Fibroblast of skin of abdomen (primary cell): ENCODE measurements around the gene SOSTDC1. TPM values are rescaled to one million over a fixed set of nuclear protein-coding genes. Genes with fewer than 3 reads are reported as not detected.
"Not testable (repeated sequence)": the region's sequence is repeated elsewhere in the genome, so short reads cannot be mapped to it uniquely, and the experiment has no call there.

ENCODE experiments used
- DNase-seq: peaks from one replicate; pipeline ENCODE4 v3.0.0-alpha.2; 2013
- polyA plus RNA-seq, 2 experiments: library from polyadenylated mRNA; unstranded; fragments of 120-200 nt; gene quantifications; one replicate each; pipeline ENCODE4 v1.2.1, GENCODE V29; 2013; ENCODE audit not compliant: insufficient read length in 2 of 2

Gene SOSTDC1, protein sequence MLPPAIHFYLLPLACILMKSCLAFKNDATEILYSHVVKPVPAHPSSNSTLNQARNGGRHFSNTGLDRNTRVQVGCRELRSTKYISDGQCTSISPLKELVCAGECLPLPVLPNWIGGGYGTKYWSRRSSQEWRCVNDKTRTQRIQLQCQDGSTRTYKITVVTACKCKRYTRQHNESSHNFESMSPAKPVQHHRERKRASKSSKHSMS
- polyA plus RNA-seq (2013, experiment 1 of 2; ENCODE audit: insufficient read length), result 0.73 TPM
- polyA plus RNA-seq (2013, experiment 2 of 2; ENCODE audit: insufficient read length), result 0.62 TPM

DNA sequence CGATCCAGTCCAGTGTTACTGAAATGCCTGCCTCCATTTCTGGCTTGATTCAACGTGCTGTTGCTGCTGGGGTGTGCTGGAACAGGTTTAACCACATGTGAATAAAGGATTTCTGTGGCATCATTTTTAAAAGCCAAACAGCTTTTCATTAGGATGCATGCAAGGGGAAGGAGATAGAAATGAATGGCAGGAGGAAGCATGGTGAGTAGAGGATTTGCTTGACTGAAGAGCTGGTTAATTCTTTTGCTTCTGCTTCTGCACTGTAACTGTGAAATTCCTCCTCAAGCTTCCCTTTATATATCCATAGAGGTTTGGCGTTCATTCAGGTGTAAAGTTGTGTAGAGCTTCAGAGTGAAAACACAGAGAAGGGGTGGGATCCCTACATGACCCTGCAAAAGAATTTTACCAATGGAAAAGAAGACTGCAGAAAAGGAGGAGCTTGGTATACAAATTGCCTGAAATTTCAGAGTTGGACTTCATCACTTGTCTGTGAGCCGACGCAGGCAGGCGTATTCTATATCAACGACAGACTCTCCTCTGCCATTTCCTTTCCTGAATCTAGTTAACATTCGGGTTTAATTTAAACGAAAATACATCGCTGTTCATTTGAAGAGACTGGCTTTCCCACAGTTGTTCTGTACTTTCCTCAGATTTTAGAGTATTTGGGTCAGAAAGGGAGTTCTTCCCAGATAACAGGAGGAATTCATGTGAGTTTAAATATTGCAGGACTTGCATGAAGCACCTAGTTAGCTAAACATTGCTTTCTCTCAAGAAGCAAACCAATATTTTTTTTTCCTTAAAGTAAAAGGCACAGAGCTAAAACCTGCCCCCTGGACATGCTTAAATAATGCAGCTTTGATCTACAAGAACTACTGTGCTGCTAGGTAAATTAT, at the start of gene SOSTDC1:
Gene SOSTDC1, minus strand, starts transcription at position 270 of the 893 bp plus-strand sequence. Its CDS starts 70 bp downstream, at position 200.
- peak; percentile 25 for DNase-seq

DNA sequence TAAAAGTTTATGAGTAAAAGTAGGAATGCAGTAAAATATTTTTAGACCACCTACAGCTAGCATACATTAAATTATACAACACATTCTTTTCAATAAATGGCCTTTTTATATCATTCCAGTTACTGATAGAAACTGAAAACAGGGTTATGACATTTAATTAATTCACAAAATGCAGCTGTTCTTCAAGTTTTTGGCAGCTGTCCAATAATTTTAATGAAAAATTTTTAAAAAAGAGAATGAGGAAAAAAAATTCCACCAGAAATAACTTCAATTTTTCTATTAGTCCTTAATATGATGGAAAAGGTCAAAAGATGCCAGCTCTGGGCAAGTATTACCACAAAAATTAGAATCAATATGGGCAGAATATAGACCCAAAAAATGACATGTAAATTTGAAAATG, 49.2 kb upstream of the SOSTDC1 start:
- no peak for DNase-seq

DNA sequence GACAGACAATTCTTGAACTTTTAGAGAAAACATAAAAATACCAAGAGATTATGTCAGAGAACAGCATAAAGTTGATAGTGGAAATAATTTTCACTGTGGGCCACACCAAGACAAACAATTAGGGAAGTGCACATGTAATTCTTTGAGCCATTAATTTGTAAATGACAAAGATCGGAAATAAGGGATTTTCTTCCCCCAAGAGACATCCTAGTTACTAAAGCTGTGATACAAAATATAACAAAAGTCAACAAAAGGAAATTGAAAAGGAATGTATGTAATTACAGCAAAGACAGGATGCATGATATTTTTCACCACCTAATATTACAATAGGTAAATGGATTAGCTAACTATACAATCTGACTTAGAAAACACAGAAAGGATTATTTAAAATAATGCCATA, 48.7 kb upstream of the SOSTDC1 start:
- DNase-seq, result no peak

DNA sequence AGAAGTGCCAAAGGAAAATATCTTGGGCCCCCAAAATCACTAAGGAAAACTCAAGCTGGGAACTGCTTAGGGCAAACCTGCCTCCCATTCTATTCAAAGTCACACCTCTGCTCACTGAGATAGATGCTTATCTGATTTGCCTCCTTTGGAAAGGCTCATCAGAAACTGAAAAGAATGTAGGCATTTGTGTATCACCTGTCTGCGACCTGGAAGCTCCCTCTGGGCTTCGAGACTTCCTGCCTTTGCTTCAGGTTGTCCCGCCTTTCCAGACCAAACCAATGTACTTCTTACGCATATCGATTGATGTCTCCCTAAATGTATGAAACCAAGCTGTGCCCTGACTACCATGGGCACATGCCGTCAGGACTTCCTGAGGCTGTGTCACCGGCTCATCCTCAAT, 46.6 kb upstream of the SOSTDC1 start:
- no peak for DNase-seq

DNA sequence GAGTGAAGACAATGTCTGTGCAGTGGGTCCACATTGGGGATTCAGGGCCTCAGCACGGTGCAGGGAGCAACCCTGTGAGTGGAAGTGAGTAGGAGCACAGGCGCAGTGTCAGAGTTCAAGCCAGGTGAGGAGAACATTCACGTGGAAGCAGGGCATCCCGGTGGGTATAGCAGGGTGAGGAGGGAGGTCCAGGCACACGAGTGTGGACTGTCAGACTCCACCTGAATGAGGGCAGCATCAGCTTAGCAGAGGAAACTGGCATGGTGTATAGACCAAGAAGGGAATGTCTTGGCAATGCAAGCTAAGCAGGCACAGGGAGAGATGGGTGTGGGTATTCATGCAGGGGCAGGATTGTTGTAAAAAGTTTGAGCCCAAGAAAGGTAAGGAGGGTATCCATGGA, 45.8 kb upstream of the SOSTDC1 start:
- no peak for DNase-seq

DNA sequence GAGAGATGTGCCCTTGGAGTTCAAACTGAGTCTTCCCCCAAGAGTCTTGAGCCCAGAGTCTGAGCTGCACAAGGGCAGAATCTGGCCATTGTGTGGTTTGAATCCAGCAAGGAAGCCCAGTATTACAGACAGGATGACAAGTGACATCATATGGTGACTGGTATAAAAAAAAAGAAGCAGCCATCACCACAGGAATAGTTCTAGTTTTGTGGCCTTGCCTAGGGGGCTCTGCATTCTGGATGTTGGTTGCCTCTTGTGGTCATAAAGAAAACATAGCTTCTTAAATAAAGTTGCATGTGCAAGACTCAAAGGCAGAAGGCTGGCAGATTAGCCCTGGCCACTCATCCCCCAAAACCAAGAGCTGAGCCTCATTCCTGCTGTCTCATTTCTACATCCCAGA, 44.3 kb upstream of the SOSTDC1 start:
- DNase-seq, result no peak

DNA sequence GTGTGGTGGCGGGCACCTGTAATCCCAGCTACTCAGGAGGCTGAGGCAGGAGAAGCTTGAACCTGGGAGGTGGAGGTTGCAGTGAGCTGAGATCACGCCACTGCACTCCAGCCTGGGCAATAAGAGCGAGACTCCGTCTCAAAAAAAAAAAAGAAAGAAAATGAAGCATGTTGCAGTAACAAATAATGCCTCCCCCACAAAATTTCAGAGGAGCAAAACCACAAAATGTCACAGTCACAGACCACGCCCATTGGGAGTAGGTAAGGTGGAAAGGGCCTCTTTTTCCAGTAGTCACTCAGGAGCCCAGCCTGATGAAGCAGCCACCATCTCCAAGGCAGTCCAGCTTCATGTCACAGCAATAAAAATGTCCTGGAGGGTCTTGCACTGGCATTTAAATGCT, 40.9 kb upstream of the SOSTDC1 start:
- DNase-seq, result not testable (repeated sequence)

DNA sequence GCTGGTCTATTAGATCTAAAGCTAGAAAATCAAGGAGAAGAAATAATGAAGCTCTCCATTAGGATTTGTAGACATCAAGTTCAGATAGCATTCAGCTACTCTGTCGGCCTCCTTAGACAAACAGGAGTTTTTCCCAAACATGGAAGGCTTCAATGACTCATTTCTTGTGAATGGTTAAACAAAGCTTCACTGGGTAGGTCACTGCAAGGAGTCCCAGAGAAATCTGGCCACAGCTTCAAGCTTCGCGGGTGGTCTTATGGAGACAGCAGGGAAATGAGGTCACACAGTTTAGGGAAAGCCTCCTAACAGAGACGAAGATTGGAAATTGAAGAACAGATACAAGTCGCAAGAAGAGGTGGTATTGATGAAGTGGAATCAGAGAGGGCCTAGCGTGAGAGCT, 38.5 kb upstream of the SOSTDC1 start:
- DNase-seq, result peak; percentile 60

DNA sequence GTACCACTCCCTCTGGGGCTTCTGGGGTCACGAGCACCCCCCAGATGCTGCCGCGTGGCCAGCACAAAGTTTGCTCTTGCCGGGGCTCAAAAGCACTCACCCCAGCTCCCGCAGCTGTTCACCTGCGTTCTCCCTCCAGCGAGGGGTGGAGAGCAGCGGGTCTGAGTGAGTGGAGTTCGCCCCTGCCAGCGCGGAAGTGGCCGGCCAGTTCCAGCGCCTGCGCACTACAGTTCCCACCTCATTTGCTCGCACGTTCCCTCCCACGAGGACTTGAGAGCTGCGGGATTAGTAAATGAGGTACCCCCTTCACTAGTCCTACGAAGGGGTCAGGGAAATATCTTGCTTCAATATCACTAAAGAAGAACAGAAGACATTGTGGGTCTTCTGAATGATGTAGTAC, 36.8 kb upstream of the SOSTDC1 start:
- DNase-seq, result no peak

DNA sequence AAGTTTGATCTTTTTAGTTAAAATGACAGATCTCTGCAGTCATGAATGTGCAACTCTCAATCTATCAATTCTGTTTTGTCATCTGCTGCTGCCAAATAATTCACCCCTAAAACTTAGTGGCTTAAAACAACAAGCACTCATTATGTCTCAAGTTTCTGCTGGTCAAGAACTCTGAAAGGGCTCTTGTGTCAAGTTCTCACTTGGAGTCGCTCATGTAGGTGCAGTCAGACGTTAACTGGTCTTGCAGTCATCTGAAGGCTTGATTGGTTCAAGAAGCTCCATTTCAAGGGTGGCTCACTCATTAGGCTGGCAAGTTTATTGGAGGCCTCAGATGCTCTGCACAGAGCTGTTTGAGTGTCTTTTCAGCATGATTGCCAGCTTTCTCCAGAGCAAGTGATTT, 32.6 kb upstream of the SOSTDC1 start:
- no peak for DNase-seq

DNA sequence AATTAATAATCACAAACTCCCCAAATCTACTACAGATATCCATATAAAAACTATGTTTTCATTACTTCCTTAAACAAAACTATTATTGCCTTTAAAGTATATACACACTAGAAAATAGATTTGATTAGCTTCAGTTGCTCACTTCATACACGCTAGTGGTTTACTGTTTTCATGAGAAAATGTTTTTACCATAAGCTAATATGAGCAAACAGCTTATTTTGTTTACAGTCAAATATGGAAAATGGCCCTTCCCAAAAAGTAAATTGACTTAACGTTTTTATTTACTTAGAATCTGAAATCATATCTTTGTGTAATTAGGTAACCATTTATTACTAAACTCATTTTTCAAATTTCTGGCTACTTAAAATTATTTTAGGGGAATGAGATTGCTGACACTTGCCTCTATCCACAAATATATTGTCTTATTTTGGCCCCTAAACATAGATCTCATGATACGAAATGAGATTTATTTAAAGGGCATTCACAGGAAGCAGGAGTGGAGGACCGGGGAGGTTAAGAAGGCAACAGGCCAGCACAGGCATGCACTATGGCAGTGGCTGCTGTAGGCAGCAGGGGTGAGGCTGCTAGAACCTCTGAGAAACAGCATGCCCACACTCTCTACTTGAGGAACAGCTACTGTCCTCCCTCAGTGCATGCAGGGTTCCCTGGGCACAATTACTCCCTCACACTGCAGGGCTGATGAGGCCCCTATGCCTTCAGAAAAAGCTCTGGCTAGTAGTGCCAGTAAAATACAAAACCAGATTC, 29.6 kb upstream of the SOSTDC1 start:
- DNase-seq, result no peak

DNA sequence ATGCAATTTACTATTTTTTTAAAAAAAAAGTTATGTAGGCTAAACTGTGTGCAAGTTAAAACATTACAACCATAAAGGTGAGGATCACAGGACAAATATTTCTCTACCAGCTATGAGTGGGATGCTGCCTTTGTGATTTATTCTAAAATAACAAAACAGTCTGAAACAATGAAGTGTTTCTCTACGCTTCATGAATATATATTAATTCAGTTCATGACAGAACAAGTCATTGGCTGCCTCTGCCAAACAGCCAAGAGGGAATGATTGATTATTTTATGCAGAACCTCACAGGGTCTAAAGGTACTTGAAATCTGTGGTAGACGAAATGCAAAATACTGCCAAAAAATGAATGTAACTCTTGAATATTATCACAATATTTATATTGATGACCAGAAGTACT, 29.0 kb upstream of the SOSTDC1 start:
- no peak for DNase-seq

DNA sequence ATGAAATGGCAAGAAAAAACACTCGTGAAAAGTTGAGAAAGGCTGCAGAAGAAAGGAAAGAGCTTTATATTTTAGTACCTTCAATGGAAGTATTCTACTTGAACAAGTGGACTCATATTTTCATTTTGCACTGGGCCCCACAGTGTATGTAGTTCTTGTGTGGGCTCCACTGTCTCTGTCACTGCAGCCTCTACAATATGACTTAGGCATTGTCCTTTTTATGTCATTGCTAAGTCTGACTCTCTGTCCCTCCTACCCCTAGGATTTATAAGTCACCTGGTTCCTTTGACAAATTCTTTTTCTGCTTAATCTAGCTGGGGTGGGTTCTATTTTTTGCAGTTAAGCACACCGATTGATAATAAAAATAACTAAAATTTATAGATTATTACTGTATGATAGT, 27.7 kb upstream of the SOSTDC1 start:
- DNase-seq, result no peak

DNA sequence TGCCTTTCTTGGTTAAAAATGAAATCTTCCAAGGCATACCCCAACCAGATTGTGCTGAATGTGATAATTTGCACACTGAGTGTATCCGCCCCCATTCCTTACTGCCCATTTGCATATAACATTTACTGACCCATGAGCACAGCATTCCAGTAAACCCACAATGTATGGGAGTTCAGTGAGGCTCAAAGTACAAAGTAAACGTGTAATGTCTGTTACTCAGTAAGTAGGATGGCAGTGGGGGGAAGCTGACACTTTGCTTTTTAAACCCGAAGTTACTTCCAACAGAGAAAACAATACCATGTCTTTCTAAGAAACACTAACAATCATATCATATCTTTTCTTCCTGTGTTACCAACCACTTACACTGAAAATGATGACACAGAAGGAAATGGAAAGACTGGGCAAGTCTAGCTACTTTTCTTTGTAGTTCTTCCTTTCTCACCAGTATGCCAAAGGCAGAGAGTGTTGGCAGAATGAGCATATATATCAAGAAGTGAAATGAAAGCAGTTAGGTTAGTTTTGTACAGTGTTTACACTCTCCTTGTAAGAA, 27.1 kb upstream of the SOSTDC1 start:
- DNase-seq, result peak; percentile 68

DNA sequence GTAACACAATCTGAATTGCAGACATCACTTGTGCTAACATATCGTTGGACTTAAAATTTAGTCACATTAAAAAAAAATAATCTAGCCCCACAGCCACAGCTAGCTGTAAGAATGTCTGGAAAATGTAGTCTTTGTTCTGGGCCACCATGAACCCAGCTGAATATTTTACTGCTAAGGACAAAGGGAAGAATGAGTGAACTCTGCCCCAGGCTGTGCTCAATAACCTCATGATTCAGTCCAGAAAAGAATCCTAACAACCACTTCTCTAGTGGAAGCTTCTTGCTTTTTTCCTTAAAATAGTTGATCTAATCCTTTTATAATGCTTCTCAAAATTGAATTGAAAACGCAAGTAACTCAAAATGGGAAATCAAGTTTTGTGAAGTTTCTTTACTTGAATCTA, 25.6 kb upstream of the SOSTDC1 start:
- no peak for DNase-seq

DNA sequence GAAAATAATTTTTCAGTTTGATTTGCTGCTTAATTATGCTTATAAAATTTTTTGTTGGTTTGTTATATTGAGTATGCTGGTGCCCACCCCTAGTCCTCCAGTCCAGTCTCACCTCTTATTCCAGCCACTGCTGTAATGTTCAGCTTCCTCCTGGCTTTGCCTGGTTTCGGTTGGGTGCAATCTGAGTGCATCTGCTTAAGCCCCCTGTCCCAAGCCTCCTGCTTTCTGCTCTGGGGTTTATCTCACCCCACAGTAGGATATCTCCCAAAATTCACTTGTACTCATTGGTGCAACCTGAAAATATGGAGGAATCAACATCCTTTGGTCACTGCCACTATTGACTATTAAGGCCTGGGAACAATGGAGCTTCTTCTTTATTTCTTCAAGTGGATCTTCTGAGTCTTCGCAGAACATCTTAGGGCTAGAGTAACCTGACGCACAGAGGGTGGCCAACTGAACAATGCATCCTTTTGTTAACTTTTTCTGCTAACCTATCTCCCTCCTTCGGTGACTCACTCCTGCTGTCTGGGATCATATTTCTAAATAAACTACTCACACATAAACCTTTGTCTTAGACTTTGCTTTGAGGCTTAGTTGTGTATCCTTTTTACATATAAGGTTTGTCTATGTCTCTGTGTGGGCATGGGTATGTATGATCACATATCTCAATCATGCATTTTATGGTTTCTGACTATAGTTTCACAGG, 19.1 kb upstream of the SOSTDC1 start:
- DNase-seq, result no peak

DNA sequence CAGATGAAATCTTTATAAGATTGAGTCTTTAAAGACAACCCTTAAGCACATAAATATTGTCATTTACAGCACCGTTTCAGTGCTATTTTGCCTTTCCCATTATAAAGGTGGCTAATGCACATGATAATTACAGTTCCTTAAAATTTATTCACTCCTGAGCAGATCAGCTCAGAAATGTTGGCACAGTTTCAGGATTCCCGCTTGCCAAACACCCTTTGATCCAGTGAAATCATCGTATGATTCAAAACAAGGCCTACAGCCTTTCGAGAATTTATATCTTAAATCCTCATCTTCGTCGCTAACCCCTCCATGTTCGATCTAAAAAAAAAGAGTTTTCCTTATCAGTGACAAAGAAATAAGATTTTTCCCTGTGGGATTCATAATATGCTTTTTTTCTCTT, 14.1 kb upstream of the SOSTDC1 start:
- no peak for DNase-seq

DNA sequence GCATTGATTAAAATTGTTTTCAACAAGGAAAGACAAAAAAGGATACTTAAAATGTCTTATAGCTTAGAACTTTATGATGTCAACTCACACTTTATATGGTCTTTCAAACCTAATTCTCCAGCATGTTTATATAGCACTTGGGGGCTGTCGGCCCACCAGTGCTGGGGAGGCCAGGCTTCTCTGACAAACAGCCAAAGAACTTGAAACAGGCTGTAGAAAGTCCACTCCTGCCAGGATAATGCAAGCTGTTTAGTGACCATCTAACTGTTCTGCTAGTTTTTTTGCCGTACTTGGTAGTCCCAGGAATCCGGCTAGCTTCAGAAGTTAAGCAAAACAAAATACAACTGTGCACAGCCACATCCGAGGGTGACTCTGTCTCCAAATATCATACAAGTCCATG, 13.6 kb upstream of the SOSTDC1 start:
- DNase-seq, result no peak

DNA sequence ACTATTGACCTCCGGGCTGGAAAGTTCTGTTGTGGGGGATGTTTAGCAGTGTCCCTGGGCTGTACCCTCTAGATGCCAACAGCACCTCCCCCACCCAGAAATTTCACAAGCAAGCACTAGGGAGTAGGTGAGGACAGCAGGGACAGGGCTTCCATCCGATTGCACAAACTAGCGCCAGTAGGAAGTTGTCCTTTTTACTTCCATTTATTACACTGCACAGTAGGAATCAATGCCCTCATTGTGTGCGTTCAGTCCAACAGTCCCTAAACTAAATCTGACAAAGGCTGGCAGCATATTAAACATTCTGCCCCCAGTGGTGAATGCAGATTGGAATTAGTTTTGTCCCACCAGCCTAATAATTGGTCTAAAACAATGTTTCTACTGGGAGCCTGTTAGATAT, 6.4 kb upstream of the SOSTDC1 start:
- no peak for DNase-seq

DNA sequence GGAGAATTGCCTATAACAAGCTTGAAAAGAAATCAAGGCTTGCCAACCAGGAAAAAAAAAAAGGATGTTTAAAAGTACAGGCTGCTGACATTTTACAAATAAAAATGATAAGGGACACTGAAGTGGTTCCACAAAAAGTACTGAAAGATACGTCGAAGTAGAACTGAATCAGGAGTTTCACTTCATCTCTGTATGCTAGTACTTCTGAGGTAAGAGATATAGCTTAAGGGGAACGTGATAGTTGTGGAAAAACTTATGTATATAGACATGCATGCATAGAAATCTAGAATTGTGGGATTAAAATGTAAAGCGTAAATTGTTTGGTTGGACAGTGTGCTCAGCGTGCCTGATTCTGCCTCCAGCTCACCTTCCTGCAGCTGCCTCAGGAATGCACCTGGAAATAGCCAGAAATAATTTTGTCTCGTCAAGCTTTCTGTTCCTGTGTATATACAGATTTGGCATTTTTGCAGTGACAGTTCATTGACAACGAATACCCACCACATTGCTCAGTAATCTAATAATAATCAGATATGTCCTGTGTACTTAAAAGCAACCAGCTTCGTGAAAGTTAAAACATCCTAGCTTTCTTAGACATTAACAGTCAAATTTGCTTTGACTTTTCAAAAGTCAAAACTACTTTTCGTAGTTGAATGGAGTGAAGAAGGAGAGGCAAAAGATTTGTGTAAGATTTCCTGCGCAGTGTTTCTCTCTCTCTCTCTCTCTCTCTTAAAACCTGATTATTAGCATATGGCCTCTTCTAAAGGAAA, 1.4 kb downstream of the SOSTDC1 start:
- no peak for DNase-seq

DNA sequence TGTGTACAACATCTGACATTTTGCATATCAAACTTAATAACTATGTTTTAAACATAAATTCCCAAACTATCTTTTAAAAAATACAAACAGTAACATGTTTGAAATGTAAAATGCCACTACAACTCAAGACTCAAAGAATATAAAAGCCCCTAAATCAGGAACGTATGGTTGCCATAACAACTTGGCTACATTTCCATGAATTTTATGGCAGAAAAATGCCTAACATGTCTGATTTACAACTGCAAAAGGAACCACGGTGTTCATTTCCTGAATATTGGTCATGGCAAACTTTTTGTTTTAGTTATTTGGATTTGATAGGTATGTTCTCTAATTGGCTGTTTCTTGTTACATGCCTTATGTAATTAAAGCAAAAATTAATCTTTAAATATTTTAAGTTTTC, 2.0 kb downstream of the SOSTDC1 start:
- DNase-seq, result peak; percentile 63
